Vagina (tissue), 2 donors: Measurements from ENCODE around the gene TYW1.
"Not testable (repeated sequence)": the region's sequence is repeated elsewhere in the genome, so short reads cannot be mapped to it uniquely, and the experiment has no call there.

Experiments used
- CTCF ChIP-seq, 3 experiments: fragments of 450-650 bp in 2 of 3; fragments of 200-600 bp in 1 of 3; sonication (generic) in 1 of 3; IDR thresholded peaks; one replicate each; pipeline ENCODE4 v1.5.1; 2017 to 2019; ENCODE audit warnings: antibody characterized with exemption in 3 of 3, mild to moderate bottlenecking in 2 of 3, moderate library complexity in 2 of 3
- POLR2AphosphoS5 ChIP-seq, 2 donors: sonication (generic); formaldehyde crosslinking; IDR thresholded peaks; one replicate each; pipeline ENCODE4 v1.9.0; 2017; ENCODE audit warnings: antibody characterized with exemption in 2 of 2, mild to moderate bottlenecking in 2 of 2, low read depth in 1 of 2; ENCODE audit not compliant: insufficient read depth in 1 of 2

- not testable (repeated sequence) for TF ChIP-seq CTCF (IDR thresholded peaks at IDR 0.05); POLR2AphosphoS5 (IDR thresholded peaks at IDR 0.05; ENCODE audit: insufficient read depth in 1 of 2, low read depth in 1 of 2)
Observed at GRCh38 chr7:67149131-67149530, 152.5 kb downstream of the TYW1 start.
